A673 (cell line): ENCODE measurements around the gene ITCH.
"Not testable (repeated sequence)": the region's sequence is repeated elsewhere in the genome, so short reads cannot be mapped to it uniquely, and the experiment has no call there.

ENCODE experiments used
- CTCF ChIP-seq: fragments of 300-800, 200-600 bp; sonication (generic); conservative IDR thresholded peaks from 2 replicates; pipeline ENCODE4 v1.5.1; 2017; ENCODE audit warnings: low read depth, mild to moderate bottlenecking, antibody characterized with exemption, low read length, moderate library complexity, mixed read lengths
- EZH2 ChIP-seq: fragments of 200-600 bp; sonication (generic); IDR thresholded peaks from 2 replicates; pipeline ENCODE4 v1.6.1; 2017; ENCODE audit warnings: borderline replicate concordance, low read depth, mild to moderate bottlenecking, mixed read lengths, antibody characterized with exemption, low read length; ENCODE audit not compliant: poor library complexity, severe bottlenecking

- not testable (repeated sequence) for TF ChIP-seq CTCF, EZH2
Observed at GRCh38 chr20:34405247-34405651, 42.2 kb downstream of the ITCH start.
